H9 (cell line): Measurements from ENCODE around the gene PTTG1IP. TPM values are rescaled to one million over a fixed set of nuclear protein-coding genes. Genes with fewer than 3 reads are reported as not detected.

Source experiments
- DNase-seq: peaks from one replicate; pipeline ENCODE4 v3.0.0-alpha.2; 2017
- H2AFZ ChIP-seq: one replicate; pipeline ENCODE4 v1.6.1; 2013; ENCODE audit warnings: mild to moderate bottlenecking, low read length, control low read depth, moderate library complexity
- H2AK5ac ChIP-seq: 2 replicates; pipeline ENCODE4 v1.6.1; 2013; ENCODE audit warnings: low read length, control low read depth, mixed read lengths; ENCODE audit not compliant: insufficient read length
- H2BK120ac ChIP-seq: one replicate; pipeline ENCODE4 v1.6.1; 2013; ENCODE audit warnings: low read depth, mild to moderate bottlenecking, low read length, control low read depth, inconsistent platforms; ENCODE audit not compliant: poor library complexity, severe bottlenecking
- H2BK12ac ChIP-seq: 2 replicates; pipeline ENCODE4 v1.6.1; 2013; ENCODE audit warnings: low read length, control low read depth, mixed read lengths, low read depth; ENCODE audit not compliant: insufficient read length
- H2BK15ac ChIP-seq: 2 replicates; pipeline ENCODE4 v1.6.1; 2013; ENCODE audit warnings: low read depth, low read length, control low read depth
- H2BK20ac ChIP-seq: one replicate; pipeline ENCODE4 v1.6.1; 2013; ENCODE audit warnings: low read depth, mild to moderate bottlenecking, low read length, control low read depth, inconsistent platforms; ENCODE audit not compliant: poor library complexity, severe bottlenecking
- H2BK5ac ChIP-seq: 2 replicates; pipeline ENCODE4 v1.6.1; 2013; ENCODE audit warnings: low read length, control low read depth, mixed read lengths; ENCODE audit not compliant: insufficient read length
- H3K14ac ChIP-seq: 2 replicates; pipeline ENCODE4 v1.6.1; 2013; ENCODE audit warnings: low read length, control low read depth; ENCODE audit not compliant: insufficient read depth
- H3K18ac ChIP-seq: 2 replicates; pipeline ENCODE4 v1.6.1; 2013; ENCODE audit warnings: low read depth, mild to moderate bottlenecking, mixed read lengths, low read length, control low read depth; ENCODE audit not compliant: insufficient read length
- H3K23ac ChIP-seq: 2 replicates; pipeline ENCODE4 v1.6.1; 2013; ENCODE audit warnings: low read length, control low read depth, mixed read lengths, low read depth; ENCODE audit not compliant: insufficient read length
- H3K23me2 ChIP-seq: 2 replicates; pipeline ENCODE4 v1.6.1; 2013; ENCODE audit warnings: low read depth, mild to moderate bottlenecking, mixed read lengths, low read length, control low read depth; ENCODE audit not compliant: insufficient read length, poor library complexity, severe bottlenecking
- H3K27ac ChIP-seq: 2 replicates; pipeline ENCODE4 v1.5.1; 2013; ENCODE audit warnings: low read length, control low read depth, mixed read lengths, low read depth; ENCODE audit not compliant: insufficient read length
- H3K27me3 ChIP-seq: 2 replicates; pipeline ENCODE4 v1.6.1; 2013; ENCODE audit warnings: low read length, control low read depth, inconsistent platforms; ENCODE audit not compliant: insufficient read depth
- H3K4ac ChIP-seq: 2 replicates; pipeline ENCODE4 v1.6.1; 2013; ENCODE audit warnings: low read depth, mild to moderate bottlenecking, control low read depth, inconsistent platforms, low read length, moderate library complexity
- H3K4me1 ChIP-seq: 2 replicates; pipeline ENCODE4 v1.6.1; 2013; ENCODE audit warnings: low read length, control low read depth, inconsistent platforms; ENCODE audit not compliant: insufficient read depth
- H3K4me2 ChIP-seq: 2 replicates; pipeline ENCODE4 v1.6.1; 2013; ENCODE audit warnings: low read length, control low read depth, mixed read lengths; ENCODE audit not compliant: insufficient read length, insufficient read depth
- H3K56ac ChIP-seq: 2 replicates; pipeline ENCODE4 v1.6.1; 2013; ENCODE audit warnings: low read depth, mild to moderate bottlenecking, mixed read lengths, low read length, control low read depth; ENCODE audit not compliant: insufficient read length
- H3K79me1 ChIP-seq: 2 replicates; pipeline ENCODE4 v1.6.1; 2013; ENCODE audit warnings: low read depth, mild to moderate bottlenecking, moderate library complexity, low read length, control low read depth, inconsistent platforms; ENCODE audit not compliant: insufficient read depth, poor library complexity, severe bottlenecking
- H3K79me2 ChIP-seq: 2 replicates; pipeline ENCODE4 v1.6.1; 2013; ENCODE audit warnings: low read length, control low read depth, inconsistent platforms; ENCODE audit not compliant: insufficient read depth
- H3K9ac ChIP-seq: 2 replicates; pipeline ENCODE4 v1.6.1; 2013; ENCODE audit warnings: low read length, control low read depth, mixed read lengths; ENCODE audit not compliant: insufficient read length; ENCODE audit errors: extremely low read depth
- H3K9me3 ChIP-seq: one replicate; pipeline ENCODE4 v1.6.1; 2013; ENCODE audit warnings: low read depth, low read length, inconsistent platforms; ENCODE audit not compliant: control insufficient read depth
- H3T11ph ChIP-seq: one replicate; pipeline ENCODE4 v1.6.1; 2013; ENCODE audit warnings: mild to moderate bottlenecking, low read length, control low read depth, inconsistent platforms
- H4K20me1 ChIP-seq: one replicate; pipeline ENCODE4 v1.6.1; 2013; ENCODE audit not compliant: control insufficient read depth, insufficient read length, insufficient read depth
- H4K5ac ChIP-seq: 2 replicates; pipeline ENCODE4 v1.6.1; 2013; ENCODE audit warnings: low read depth, mild to moderate bottlenecking, mixed read lengths, low read length, control low read depth; ENCODE audit not compliant: insufficient read length
- H4K8ac ChIP-seq: replicated peaks from 2 replicates; pipeline ENCODE4 v1.6.1; 2013; ENCODE audit warnings: low read length, control low read depth, mixed read lengths, low read depth; ENCODE audit not compliant: insufficient read length
- H4K91ac ChIP-seq: 2 replicates; pipeline ENCODE4 v1.6.1; 2013; ENCODE audit warnings: low read depth, mild to moderate bottlenecking, moderate library complexity, mixed read lengths, low read length, control low read depth; ENCODE audit not compliant: insufficient read length
- H3K27ac Mint-ChIP-seq, 3 experiments: 2 replicates in 2 of 3; 3 replicates in 1 of 3; pipeline ENCODE4 v1.8.0; 2020 to 2021; ENCODE audit warnings: mixed read lengths in 3 of 3, mild to moderate bottlenecking in 1 of 3, moderate library complexity in 1 of 3
- H3K27me3 Mint-ChIP-seq: 2 replicates; pipeline ENCODE4 v1.8.0; 2021; ENCODE audit warnings: low read depth, mild to moderate bottlenecking, moderate library complexity, mixed read lengths
- H3K36me3 Mint-ChIP-seq, 3 experiments: 2 replicates in 2 of 3; 3 replicates in 1 of 3; pipeline ENCODE4 v1.8.0; 2020 to 2021; ENCODE audit warnings: low read depth in 3 of 3, mixed read lengths in 3 of 3; ENCODE audit not compliant: insufficient read depth in 1 of 3
- H3K4me1 Mint-ChIP-seq, 2 experiments: 2 replicates each; pipeline ENCODE4 v1.8.0; 2020; ENCODE audit warnings: mixed read lengths in 2 of 2
- H3K4me3 Mint-ChIP-seq, 2 experiments: 2 replicates in 1 of 2; 3 replicates in 1 of 2; pipeline ENCODE4 v1.8.0; 2020 to 2021; ENCODE audit warnings: mild to moderate bottlenecking in 2 of 2, mixed read lengths in 2 of 2, moderate library complexity in 1 of 2
- H3K9me3 Mint-ChIP-seq, 2 experiments: 2 replicates in 1 of 2; 3 replicates in 1 of 2; pipeline ENCODE4 v1.8.0; 2020; ENCODE audit warnings: mild to moderate bottlenecking in 2 of 2, mixed read lengths in 2 of 2, moderate library complexity in 1 of 2
- WGBS: extraction: QIAGEN DNeasy Blood & Tissue Kit; methylation state at CpG from one replicate; pipeline ENCODE4 v1.1.7; 2013; ENCODE audit warnings: missing lambda C conversion rate, low lambda C conversion rate, mixed read lengths; ENCODE audit not compliant: insufficient read length; ENCODE audit errors: extremely low coverage; 5-methylcytosine and 5-hydroxymethylcytosine counted together
- total RNA-seq: library from RNA; stranded (reverse); gene quantifications from 2 replicates; pipeline ENCODE4 v1.2.1, GENCODE V29; 2021
- TF ChIP-seq, protein P1 (sequence below): fragments of 200-600 bp; sonication (generic); conservative IDR thresholded peaks from 3 replicates; pipeline ENCODE4 v1.8.0; 2021; ENCODE audit warnings: antibody characterized with exemption, mild to moderate bottlenecking

Gene PTTG1IP
- total RNA-seq, 1 experiment from 2014 or later = 107 TPM

GRCh38 chr21:44856131-44856530, 17.4 kb downstream of the PTTG1IP start:
- Histone ChIP-seq H3K14ac (no peak overlapping the region; the same call in 1 of the 2 replicates), H2BK15ac (no peak overlapping the region), H3T11ph (no peak overlapping the region), H3K18ac (no peak overlapping the region), H3K9me3 (no peaks in the 10 kb centered on the region), H3K9ac (no peak overlapping the region), H3K79me1 (no peaks in the 10 kb centered on the region), H4K8ac (no peak overlapping the region), H4K20me1 (no peaks in the 10 kb centered on the region), H4K91ac (no peak overlapping the region), H3K4me1 (no peaks in the 10 kb centered on the region), H3K56ac (no peak overlapping the region), H2AFZ (no peak overlapping the region), H3K4me2 (no peak overlapping the region), H2BK20ac (no peak overlapping the region), H3K27me3 (no peaks in the 10 kb centered on the region), H3K79me2 (peaks cover 7% of the 10 kb centered on the region; the same call in 1 of the 2 replicates), H2BK120ac (no peak overlapping the region), H3K27ac (no peak overlapping the region), H3K23me2 (no peaks in the 10 kb centered on the region), H2AK5ac (no peak overlapping the region), H2BK5ac (no peak overlapping the region), H2BK12ac (no peak overlapping the region), H4K5ac (no peak overlapping the region), H3K4ac (no peak overlapping the region), H3K23ac (no peak overlapping the region)
- Mint-ChIP-seq H3K4me3 (no peak overlapping the region), H3K27ac (peak overlapping the region in 1 of 3 experiments; percentile 61; a peak in 2 of 7 replicates), H3K9me3 (no peaks in the 10 kb centered on the region), H3K36me3 (peaks cover 44 to 83% (median 70%) of the 10 kb centered on the region in 3 experiments; a peak in 6 of 7 replicates), H3K27me3 (no peaks in the 10 kb centered on the region), H3K4me1 (no peaks in the 10 kb centered on the region; a peak in 1 of 4 replicates)
- DNase-seq = no peak
- TF ChIP-seq, protein P1, sequence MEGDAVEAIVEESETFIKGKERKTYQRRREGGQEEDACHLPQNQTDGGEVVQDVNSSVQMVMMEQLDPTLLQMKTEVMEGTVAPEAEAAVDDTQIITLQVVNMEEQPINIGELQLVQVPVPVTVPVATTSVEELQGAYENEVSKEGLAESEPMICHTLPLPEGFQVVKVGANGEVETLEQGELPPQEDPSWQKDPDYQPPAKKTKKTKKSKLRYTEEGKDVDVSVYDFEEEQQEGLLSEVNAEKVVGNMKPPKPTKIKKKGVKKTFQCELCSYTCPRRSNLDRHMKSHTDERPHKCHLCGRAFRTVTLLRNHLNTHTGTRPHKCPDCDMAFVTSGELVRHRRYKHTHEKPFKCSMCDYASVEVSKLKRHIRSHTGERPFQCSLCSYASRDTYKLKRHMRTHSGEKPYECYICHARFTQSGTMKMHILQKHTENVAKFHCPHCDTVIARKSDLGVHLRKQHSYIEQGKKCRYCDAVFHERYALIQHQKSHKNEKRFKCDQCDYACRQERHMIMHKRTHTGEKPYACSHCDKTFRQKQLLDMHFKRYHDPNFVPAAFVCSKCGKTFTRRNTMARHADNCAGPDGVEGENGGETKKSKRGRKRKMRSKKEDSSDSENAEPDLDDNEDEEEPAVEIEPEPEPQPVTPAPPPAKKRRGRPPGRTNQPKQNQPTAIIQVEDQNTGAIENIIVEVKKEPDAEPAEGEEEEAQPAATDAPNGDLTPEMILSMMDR = no peak
- no CpG with 5 or more reads among the region's 17 CpGs for WGBS
